Chondrocyte (in vitro differentiated cells): Measurements from ENCODE around the gene MED20. TPM values are rescaled to one million over a fixed set of nuclear protein-coding genes. Genes with fewer than 3 reads are reported as not detected.

Experiments
- DNase-seq: peaks from one replicate; pipeline ENCODE4 v3.0.0; 2021; ENCODE audit warnings: mixed read lengths, low spot score
- H3K27ac Mint-ChIP-seq: one replicate; pipeline ENCODE4 v1.8.0; 2021; ENCODE audit warnings: mild to moderate bottlenecking, moderate library complexity, mixed read lengths; ENCODE audit not compliant: unreplicated experiment
- H3K27me3 Mint-ChIP-seq: 2 replicates; pipeline ENCODE4 v1.8.0; 2021; ENCODE audit warnings: low read depth, mixed read lengths
- H3K36me3 Mint-ChIP-seq: 2 replicates; pipeline ENCODE4 v1.8.0; 2021; ENCODE audit warnings: low read depth, mixed read lengths
- H3K4me1 Mint-ChIP-seq: 2 replicates; pipeline ENCODE4 v1.8.0; 2021; ENCODE audit warnings: low read depth, mild to moderate bottlenecking, mixed read lengths
- H3K4me3 Mint-ChIP-seq: one replicate; pipeline ENCODE4 v1.8.0; 2021; ENCODE audit warnings: mild to moderate bottlenecking, moderate library complexity, mixed read lengths; ENCODE audit not compliant: unreplicated experiment
- H3K9me3 Mint-ChIP-seq: 2 replicates; pipeline ENCODE4 v1.8.0; 2021; ENCODE audit warnings: low read depth, mixed read lengths
- CTCF ChIP-seq: fragments of 200-600 bp; sonication (generic); IDR thresholded peaks from 2 replicates; pipeline ENCODE4 v1.5.0; 2021; ENCODE audit warnings: antibody characterized with exemption, mild to moderate bottlenecking, moderate library complexity
- total RNA-seq: library from RNA; stranded (reverse); gene quantifications from 3 replicates; pipeline ENCODE4 v1.2.1, GENCODE V29; 2021

MED20 gene
- total RNA-seq, 1 donor from 2014 or later = 23.4 TPM

DNA sequence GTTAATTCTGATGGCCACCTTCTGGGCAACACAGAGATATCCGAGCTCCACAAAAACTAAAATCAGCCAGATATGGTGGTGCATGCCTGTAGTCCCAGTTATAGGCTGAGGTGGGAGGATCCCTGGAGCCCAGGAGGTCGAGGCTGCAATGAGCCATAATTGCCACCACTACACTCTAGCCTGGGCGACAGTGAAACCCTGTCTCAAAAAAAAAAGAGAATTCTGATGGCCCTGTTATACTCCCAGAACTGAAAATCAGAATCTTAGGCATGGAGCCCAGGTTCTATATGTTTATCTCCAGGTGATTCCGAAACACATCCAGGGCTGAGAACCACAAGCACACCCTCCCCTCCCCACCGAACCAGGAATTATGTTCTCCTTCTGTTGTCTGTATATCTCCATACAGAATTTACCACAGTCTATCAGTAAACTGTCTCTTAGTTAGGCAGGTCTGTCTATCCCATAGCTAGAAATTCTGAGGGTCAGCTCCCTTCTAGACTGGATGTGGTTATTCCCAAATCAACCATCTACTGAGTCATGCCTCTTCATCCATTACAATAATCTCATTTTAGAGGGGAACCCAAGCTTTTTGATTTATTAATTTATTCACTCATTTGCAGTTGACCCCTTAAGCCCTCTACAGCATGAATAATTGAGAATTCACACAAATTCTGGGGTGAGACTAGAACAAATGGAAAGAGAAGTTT is 45.4 kb upstream of the MED20 start:
- Mint-ChIP-seq H3K36me3 (no peaks in the 10 kb centered on the region), H3K27ac (peak overlapping the region; percentile 2), H3K4me1 (peaks cover 35% of the 10 kb centered on the region), H3K9me3 (no peaks in the 10 kb centered on the region), H3K27me3 (no peaks in the 10 kb centered on the region), H3K4me3 (no peak overlapping the region)
- TF ChIP-seq CTCF = no peak
- no peak for DNase-seq

- H3K4me1 Mint-ChIP-seq = peaks cover 34% of the 10 kb centered on the region
- H3K36me3 Mint-ChIP-seq = no peaks in the 10 kb centered on the region
- no peaks in the 10 kb centered on the region for H3K27me3 Mint-ChIP-seq
- peak overlapping the region; percentile 23 for H3K27ac Mint-ChIP-seq
- no peaks in the 10 kb centered on the region for H3K9me3 Mint-ChIP-seq
- TF ChIP-seq CTCF = no peak
- no peak for DNase-seq
- no peak overlapping the region for H3K4me3 Mint-ChIP-seq
Measured at GRCh38 chr6:41965429-41966213, 44.7 kb upstream of the MED20 start.

DNA sequence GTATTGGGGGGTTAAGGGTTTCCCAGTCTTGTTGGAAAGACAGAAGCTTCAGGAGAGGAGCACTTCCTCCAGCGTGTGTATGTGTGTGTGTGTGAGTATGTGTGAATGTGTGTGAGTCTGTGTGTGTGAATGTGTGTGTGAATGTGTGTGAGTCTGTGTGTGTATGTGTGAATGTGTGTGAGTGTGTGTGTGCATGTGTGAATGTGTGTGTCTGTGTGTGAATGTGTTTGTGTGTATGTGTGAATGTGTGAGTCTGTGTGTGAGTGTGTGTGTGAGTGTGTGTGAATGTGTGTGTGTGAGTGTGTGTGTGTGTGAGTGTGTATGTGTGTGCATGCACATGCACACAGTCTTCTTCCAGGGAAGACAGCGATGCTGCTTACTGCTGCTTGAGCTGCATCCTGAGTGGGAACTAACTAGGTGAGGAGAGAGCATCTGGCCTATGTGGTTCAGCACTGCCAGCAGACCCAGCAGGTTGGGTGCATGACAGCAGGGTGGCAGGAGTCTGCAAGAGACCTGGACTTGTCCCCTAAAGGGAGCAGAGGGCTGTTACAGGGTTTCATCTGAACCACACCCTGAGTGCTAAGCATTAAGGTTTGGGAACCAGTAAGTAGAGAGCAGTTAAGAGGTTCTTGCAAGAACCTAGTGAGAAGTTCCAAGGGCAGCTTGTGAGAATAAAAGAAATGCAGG is 43.4 kb upstream of the MED20 start:
- Mint-ChIP-seq H3K9me3 (no peaks in the 10 kb centered on the region), H3K27me3 (no peaks in the 10 kb centered on the region), H3K4me1 (peaks cover 30% of the 10 kb centered on the region), H3K4me3 (no peak overlapping the region), H3K27ac (no peak overlapping the region), H3K36me3 (no peaks in the 10 kb centered on the region)
- no peak for TF ChIP-seq CTCF
- no peak for DNase-seq

DNA sequence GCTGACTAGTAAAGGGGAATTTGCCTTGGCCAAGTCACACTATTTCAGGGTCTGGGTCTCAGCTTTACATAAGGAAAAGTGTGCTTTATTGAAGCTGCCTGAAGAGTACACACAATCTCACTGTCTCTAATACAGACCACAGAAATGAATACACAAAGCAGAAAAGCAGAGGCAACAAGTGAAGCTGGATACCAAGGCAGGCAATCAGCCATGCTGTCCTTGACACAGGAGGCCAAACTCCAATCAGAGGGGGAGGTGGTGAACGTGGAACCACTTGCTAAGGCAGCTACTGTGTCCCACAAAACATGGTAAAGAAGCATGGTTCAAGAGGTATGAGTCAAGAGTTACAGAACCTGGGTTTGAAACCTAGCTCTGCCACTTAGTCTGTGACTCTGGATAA is 42.4 kb upstream of the MED20 start:
- Mint-ChIP-seq H3K4me1 (peaks cover 30% of the 10 kb centered on the region), H3K27me3 (no peaks in the 10 kb centered on the region), H3K27ac (no peak overlapping the region), H3K9me3 (no peaks in the 10 kb centered on the region), H3K4me3 (no peak overlapping the region), H3K36me3 (no peaks in the 10 kb centered on the region)
- no peak for TF ChIP-seq CTCF
- DNase-seq = no peak

- Mint-ChIP-seq H3K27me3 (no peaks in the 10 kb centered on the region), H3K4me3 (no peak overlapping the region), H3K4me1 (peaks cover 4% of the 10 kb centered on the region), H3K36me3 (no peaks in the 10 kb centered on the region), H3K27ac (no peak overlapping the region), H3K9me3 (no peaks in the 10 kb centered on the region)
- TF ChIP-seq CTCF = no peak
- DNase-seq = no peak
Measured at GRCh38 chr6:41960028-41960427, 39.1 kb upstream of the MED20 start.
